ENCODE measurements around the gene DZIP1.

DNA sequence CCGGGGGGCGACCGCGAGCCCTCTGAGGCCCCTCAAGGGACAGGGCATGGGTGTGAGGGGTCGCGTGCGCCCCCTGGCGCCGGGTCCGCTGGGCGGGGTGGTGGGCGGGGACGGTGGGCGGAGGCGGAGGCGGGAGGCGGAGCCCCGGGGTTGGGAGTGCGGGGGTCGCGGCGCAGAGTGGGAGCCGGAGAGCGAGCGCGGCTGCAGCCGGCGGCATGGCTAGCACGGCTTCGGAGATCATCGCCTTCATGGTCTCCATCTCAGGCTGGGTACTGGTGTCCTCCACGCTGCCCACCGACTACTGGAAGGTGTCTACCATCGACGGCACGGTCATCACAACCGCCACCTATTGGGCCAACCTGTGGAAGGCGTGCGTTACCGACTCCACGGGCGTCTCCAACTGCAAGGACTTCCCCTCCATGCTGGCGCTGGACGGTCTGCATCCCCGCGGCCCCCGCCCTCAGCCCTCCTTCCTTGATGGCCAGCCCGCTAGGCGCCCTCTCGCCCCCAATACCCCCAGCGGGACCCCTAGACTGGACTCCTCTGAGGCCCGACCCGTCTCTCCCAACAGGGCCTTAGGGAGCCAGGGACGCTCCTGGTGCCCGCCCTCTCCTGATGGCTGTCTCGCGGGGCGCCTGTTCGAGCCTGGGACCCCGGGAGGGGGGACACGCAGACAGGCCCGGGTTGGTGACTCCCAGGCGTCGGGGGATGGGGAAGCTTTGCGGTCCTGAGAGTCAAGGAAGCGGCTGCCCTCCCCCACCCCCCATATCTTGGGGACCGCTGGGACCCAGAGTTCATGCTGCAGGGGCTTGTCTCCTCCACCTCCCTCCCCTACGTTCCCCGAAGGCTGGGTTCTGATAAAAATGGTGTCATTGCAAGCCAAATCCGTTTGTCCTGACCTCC lies 91.7 kb downstream of the DZIP1 start, which contains the start of gene CLDN10:
- TF ChIP-seq EZH2phosphoT487 (conservative IDR thresholded peaks at IDR 0.05; ENCODE audit: low read length) = no peak
- TF ChIP-seq CTCF (IDR thresholded peaks at IDR 0.05; ENCODE audit: insufficient read depth, low read length, poor library complexity, severe bottlenecking) = no peak

Data from SU-DHL-6 (cell line).